ENCODE measurements around the gene NCDN. TPM values are rescaled to one million over a fixed set of nuclear protein-coding genes. Genes with fewer than 3 reads are reported as not detected.

Gene NCDN
- total RNA-seq, 1 experiment from 2014 or later: 39.2 TPM

- Mint-ChIP-seq H3K36me3 (no peaks in the 10 kb centered on the region), H3K27ac (0 out of 2 replicates have a peak overlapping the region, but pooled peaks have one; percentile 16), H3K4me1 (peaks cover 10% of the 10 kb centered on the region; the same call in 1 of the 2 replicates), H3K9me3 (no peaks in the 10 kb centered on the region), H3K4me3 (no peak overlapping the region), H3K27me3 (ENCODE audit: low read depth) (no peaks in the 10 kb centered on the region)
- no peak for ATAC-seq
- TF ChIP-seq RORB (CRISPR knock-in tag; IDR thresholded peaks at IDR 0.05): no peak
- no peak for TF ChIP-seq ZNF138 (CRISPR knock-in tag; conservative IDR thresholded peaks at IDR 0.05)
- no peak for TF ChIP-seq ZNF416 (CRISPR knock-in tag; IDR thresholded peaks at IDR 0.05)
- TF ChIP-seq SMAD3 (CRISPR knock-in tag; IDR thresholded peaks at IDR 0.05; ENCODE audit: borderline replicate concordance): no peak
- TF ChIP-seq HMGA2 (CRISPR knock-in tag; IDR thresholded peaks at IDR 0.05): no peak
- TF ChIP-seq E2F4 (CRISPR knock-in tag; IDR thresholded peaks at IDR 0.05; ENCODE audit: borderline replicate concordance, low read depth): no peak
- no peak for TF ChIP-seq PRDM15 (CRISPR knock-in tag; IDR thresholded peaks at IDR 0.05)
- no peak for TF ChIP-seq ZSCAN18 (CRISPR knock-in tag; IDR thresholded peaks at IDR 0.05)
- ChIA-PET CTCF (interaction anchor here (1.3 kb wide), 1 partner anchor 25 kb away, joined by 3 read pairs; no protein-coding TSS in a partner anchor), POLR2A (no interaction called here)
- no peak for DNase-seq (ENCODE audit: low spot score)
These were observed 32.2 kb downstream of the NCDN start for GRCh38 chr1:35589516-35590427.

- H3K27ac Mint-ChIP-seq: no peak overlapping the region
- POLR2A ChIA-PET: no interaction called here
- CTCF ChIA-PET: interaction anchor here (0.7 to 1.3 kb wide), 2 partner anchors 26 to 125 kb away, joined by 3 read pairs; no protein-coding TSS in a partner anchor
- no peaks in the 10 kb centered on the region for H3K9me3 Mint-ChIP-seq
- DNase-seq (ENCODE audit: low spot score) (no peak), ATAC-seq (no peak)
- H3K4me1 Mint-ChIP-seq: peaks cover 10% of the 10 kb centered on the region; the same call in 1 of the 2 replicates
- H3K4me3 Mint-ChIP-seq: no peak overlapping the region
- H3K36me3 Mint-ChIP-seq: no peaks in the 10 kb centered on the region
- no peaks in the 10 kb centered on the region for H3K27me3 Mint-ChIP-seq (ENCODE audit: low read depth)
- TF ChIP-seq GRHL2 (CRISPR knock-in tag; IDR thresholded peaks at IDR 0.05; ENCODE audit: insufficient replicate concordance, severe bottlenecking) (no peak), ZNF138 (CRISPR knock-in tag; conservative IDR thresholded peaks at IDR 0.05) (no peak), ZNF512 (CRISPR knock-in tag; IDR thresholded peaks at IDR 0.05; ENCODE audit: borderline replicate concordance) (no peak), ZNF671 (CRISPR knock-in tag; IDR thresholded peaks at IDR 0.05) (no peak), PRDM15 (CRISPR knock-in tag; IDR thresholded peaks at IDR 0.05) (no peak), E2F4 (CRISPR knock-in tag; IDR thresholded peaks at IDR 0.05; ENCODE audit: borderline replicate concordance, low read depth) (no peak), ATF2 (CRISPR knock-in tag; IDR thresholded peaks at IDR 0.05; ENCODE audit: borderline replicate concordance, low read depth) (no peak), EMX1 (CRISPR knock-in tag; IDR thresholded peaks at IDR 0.05) (no peak), ATF6 (CRISPR knock-in tag; IDR thresholded peaks at IDR 0.05) (no peak)
These were observed 33.0 kb downstream of the NCDN start for GRCh38 chr1:35590476-35591040.

All from WTC11 (cell line).